Stimulated activated naive CD8-positive, alpha-beta T cell treated with anti-CD3 and anti-CD28 coated beads, Interleukin-15, Interleukin-2, amounts not matched to agents 100 ng/mL and 50 ng/mL, for 24 hours (primary cell): Measurements from ENCODE around the gene TNRC18.

Experiments
- H3K27ac Mint-ChIP-seq: one replicate; pipeline ENCODE4 v1.8.0; 2021; ENCODE audit warnings: mild to moderate bottlenecking, mixed read lengths
- H3K27me3 Mint-ChIP-seq: one replicate; pipeline ENCODE4 v1.8.0; 2021; ENCODE audit warnings: mixed read lengths
- H3K36me3 Mint-ChIP-seq: one replicate; pipeline ENCODE4 v1.8.0; 2021; ENCODE audit warnings: low read depth, mixed read lengths
- H3K4me1 Mint-ChIP-seq: one replicate; pipeline ENCODE4 v1.8.0; 2021; ENCODE audit warnings: low read depth, mixed read lengths
- H3K4me3 Mint-ChIP-seq: one replicate; pipeline ENCODE4 v1.8.0; 2021; ENCODE audit warnings: mild to moderate bottlenecking, mixed read lengths
- H3K9me3 Mint-ChIP-seq: one replicate; pipeline ENCODE4 v1.8.0; 2021; ENCODE audit warnings: mixed read lengths

TNRC18 gene

DNA sequence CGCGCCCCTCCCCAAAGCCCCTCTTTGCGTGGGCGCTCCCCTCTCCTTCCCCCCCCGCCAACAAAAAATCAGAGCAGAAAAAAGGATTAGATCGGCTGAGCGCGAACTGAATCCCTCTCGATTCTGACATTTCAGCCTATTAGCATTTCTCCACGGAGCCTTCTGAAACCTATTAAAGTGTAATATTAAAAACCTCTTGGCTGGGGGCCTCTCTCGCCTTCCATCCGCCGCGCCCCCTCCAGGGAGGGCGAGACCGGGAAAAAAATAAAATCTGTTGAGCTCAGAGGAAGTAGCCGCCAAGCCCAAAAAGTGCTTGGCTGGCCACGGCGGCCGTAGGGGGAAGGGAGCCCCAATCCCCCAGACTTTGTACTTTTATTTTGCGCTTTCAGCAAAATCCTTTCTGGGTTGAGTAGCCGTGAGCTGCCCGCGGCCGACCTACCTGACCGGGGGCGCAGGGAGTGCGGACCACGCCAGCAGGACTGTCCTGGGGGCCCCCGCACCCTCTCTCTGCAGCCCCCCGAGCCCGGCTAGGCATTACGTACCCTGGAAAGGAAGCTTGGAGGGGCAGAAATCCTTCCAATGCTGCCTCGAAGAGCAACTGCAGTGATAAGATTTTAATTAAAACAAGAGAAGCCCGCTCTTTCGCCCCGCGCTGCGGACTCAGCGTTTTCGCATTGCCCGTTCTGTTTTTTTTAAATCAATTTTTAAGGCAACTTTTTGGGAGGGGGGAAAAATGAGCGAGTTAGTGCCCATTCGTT lies 1.3 kb upstream of the TNRC18 start:
- no peaks in the 10 kb centered on the region for H3K36me3 Mint-ChIP-seq
- H3K4me3 Mint-ChIP-seq: peak overlapping the region; percentile 77
- H3K27me3 Mint-ChIP-seq: peaks cover 65% of the 10 kb centered on the region
- peaks cover 55% of the 10 kb centered on the region for H3K4me1 Mint-ChIP-seq
- peak overlapping the region; percentile 68 for H3K27ac Mint-ChIP-seq
- H3K9me3 Mint-ChIP-seq: no peaks in the 10 kb centered on the region

DNA sequence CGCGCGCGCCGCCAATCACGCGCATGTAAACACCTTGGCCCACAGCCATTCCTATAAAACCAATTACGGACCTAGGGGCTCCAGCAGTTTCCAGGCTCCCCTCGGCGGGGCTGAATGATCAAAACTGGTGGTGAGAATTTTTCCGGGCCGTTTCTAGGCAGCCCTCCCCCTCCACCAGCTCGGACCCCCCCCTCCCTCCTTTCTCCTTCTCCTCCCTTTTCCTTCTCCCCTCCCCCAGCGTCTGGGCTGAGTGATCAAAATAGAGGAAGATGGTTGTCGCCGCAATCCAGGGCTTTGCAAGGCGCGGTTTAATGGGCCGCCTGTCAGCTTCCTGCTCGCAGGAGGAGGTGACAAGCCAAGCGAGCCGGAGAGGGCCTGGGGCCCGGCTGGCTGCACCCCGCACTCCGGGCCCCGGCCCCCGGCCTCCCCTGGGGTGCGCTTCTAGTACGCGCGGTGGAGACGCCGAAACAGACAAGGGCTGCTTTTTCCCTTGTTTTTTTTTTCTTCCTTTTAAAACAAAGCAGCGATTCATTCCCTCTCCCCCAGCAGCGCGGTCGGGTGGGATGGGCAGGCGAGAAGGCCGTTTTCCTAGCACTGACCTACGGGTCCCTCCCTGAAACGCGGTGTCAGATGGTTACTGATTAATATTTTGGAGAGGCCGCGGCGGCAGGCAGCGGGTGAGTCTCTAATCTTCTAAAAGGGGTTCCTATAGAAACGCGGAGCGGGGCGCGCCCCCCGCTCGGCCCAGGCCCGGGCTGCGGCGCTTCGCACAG lies 528 bp upstream of the TNRC18 start:
- Mint-ChIP-seq H3K9me3 (no peaks in the 10 kb centered on the region), H3K27ac (peak overlapping the region; percentile 49), H3K27me3 (peaks cover 66% of the 10 kb centered on the region), H3K4me3 (peak overlapping the region; percentile 77), H3K36me3 (no peaks in the 10 kb centered on the region), H3K4me1 (peaks cover 55% of the 10 kb centered on the region)

DNA sequence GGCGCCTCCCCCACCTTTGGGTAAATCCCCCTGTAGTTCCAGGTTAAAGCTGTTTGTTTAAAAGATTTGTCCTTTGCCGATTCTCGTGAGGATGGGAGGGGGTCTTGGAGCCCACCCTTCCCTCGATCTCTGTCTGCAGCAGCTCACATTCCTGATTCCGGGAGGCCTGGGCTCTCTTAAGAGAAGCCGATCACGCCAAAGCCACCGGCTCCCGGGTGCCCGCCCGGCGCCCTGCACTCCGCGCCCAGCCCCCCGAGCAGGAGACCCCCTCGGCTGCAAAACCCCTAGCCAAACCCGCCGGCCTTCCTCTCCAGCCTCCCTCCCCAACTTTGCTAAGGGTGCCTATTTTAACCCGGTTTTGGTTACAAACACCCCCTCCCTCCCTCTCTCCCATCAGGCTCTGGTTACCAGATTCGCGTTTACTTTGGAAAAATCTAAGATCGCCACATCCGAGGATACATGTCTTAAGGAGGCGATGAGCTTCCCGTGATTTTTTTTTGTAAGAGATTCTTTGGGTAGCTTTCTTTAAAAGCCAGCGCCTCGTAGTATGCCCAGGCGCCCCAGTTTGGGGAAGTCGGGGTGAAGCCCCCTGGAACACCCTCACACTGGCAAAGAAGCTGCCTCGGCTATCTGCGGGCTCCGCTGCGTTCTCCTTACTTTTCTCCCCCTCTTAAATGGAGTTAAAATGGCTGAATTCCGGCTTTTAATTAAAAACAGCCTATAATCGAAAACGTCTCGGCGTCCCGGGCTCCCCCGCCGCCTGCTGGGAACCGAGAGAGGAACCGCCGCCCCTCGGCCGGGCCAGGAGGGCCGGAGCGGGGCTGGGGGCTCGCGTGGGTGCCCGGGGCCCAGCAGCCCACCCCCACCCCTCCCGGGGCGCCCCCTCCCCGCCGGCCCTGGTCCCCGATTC lies 983 bp downstream of the TNRC18 start:
- peaks cover 74% of the 10 kb centered on the region for H3K27me3 Mint-ChIP-seq
- no peak overlapping the region for H3K27ac Mint-ChIP-seq
- H3K4me3 Mint-ChIP-seq: peak overlapping the region; percentile 67
- no peaks in the 10 kb centered on the region for H3K36me3 Mint-ChIP-seq
- peaks cover 57% of the 10 kb centered on the region for H3K4me1 Mint-ChIP-seq
- no peaks in the 10 kb centered on the region for H3K9me3 Mint-ChIP-seq

DNA sequence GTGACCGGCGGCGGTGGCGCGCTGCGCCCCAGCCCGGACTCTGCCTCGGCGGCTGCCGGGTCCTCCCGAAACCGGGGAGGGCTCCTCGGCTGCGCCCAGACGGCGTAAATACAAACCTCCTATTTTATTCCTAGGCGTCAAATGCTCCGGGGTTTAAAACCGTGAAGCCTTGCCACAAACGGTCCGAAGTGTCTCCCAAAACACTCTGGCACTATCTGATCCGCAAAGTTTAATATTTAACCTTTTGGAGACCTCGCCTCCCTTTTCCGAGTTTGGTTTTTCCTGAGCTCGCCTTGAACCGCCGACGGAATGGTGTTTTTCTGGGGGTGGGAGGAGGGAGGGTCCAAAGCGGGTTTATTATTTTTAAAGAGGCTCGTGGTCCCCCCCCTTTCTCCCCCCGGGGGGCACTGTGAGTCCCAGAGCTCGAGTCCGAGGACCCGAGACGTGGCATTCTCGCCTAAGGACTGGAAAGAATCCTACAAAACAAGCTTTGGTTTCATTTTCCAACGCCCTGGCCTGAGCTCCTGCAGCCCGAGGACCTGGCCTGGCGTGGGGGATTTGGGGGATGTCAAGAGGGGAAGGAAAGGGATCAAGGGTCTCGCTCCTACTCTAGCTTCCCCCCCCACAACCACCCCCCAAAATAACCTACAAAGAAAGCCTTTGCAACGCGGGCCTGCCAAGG lies 1.8 kb downstream of the TNRC18 start:
- Mint-ChIP-seq H3K9me3 (no peaks in the 10 kb centered on the region), H3K4me1 (peaks cover 52% of the 10 kb centered on the region), H3K36me3 (no peaks in the 10 kb centered on the region), H3K27ac (no peak overlapping the region), H3K27me3 (peaks cover 71% of the 10 kb centered on the region), H3K4me3 (peak overlapping the region; percentile 67)

DNA sequence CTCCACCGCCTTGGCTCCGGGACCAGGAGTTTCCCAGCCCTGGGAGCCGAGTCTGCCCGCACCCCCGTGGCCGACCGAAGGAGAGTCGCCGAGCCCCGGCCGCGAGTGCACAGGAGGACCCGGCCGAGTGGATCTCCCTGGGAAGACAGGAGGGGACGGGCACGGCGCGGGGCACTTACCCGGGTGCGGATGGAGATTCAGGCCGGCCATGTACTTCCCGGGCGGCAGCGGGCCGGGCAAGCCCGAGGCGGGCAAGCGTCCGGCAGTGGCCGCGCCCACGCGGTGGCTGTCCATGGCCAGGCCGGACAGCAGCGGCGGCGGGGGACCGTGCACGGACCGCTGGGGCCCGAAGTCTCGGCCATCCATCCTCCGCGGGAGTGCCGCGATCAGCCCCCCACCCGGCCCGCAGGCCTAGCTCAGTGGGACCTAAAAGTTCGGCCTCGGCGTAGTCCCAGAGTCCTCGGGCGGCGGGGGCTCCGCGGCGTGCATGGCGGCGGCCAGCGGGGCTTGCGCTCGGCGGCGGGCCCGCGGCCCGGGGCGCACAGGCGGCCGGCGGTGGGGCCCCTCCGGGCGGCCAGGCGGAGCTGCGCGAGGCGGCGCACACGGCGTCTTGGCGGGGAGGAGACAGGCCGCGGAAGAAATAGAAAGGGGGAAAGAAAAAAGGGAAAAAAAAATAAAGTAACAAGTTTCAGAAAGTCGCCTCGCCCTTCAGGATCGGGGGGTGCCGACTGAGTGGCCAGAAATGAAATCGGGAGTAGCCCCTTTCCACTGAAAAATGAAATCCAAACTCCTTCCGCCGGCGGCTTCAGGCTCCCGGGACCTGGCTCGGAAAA lies 2.5 kb downstream of the TNRC18 start:
- Mint-ChIP-seq H3K27ac (no peak overlapping the region), H3K4me1 (peaks cover 50% of the 10 kb centered on the region), H3K4me3 (peak overlapping the region; percentile 67), H3K9me3 (no peaks in the 10 kb centered on the region), H3K27me3 (peaks cover 70% of the 10 kb centered on the region), H3K36me3 (no peaks in the 10 kb centered on the region)

DNA sequence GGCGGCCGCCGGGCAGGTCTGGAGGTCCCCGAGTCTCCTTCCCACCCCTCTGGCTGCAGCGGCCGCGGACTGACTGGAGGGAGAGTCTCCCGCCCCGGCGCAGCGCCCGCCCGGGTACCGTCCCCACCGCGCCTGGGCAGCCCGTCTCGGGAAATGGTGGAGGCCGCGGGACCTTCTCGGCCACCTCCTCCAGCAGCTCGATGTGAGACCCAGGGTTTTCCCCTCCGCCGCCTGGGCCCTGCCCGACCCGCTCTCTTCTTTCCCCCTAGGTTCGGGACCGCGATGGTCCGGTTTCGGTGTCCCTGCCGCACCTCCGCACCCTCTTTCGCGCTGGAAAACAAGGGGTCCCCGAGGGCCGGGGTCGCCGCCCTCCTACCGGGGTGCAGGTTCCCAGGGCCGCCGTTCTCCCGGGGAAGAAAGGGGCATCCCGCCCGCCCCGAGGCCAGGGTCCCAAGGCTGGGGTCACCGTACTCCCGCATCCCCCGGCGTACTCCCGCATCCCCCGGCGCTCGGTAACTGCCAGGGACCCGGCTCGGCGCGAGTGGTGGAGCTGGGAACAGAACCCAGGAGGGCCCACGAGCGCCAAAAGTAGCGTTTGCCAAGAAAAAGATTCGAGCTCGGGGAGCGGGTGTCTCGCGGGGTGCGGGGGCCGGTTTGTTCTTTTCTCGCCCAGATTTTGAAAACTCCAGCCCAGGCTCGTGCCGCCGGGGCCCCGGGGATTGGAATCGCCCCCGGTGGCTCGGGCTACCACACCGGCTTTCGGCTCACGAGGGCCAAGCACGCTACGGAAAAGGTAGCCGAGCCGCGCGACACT lies 3.4 kb downstream of the TNRC18 start:
- peak overlapping the region; percentile 60 for H3K4me3 Mint-ChIP-seq
- H3K27me3 Mint-ChIP-seq: peaks cover 62% of the 10 kb centered on the region
- H3K27ac Mint-ChIP-seq: no peak overlapping the region
- peaks cover 42% of the 10 kb centered on the region for H3K4me1 Mint-ChIP-seq
- no peaks in the 10 kb centered on the region for H3K9me3 Mint-ChIP-seq
- H3K36me3 Mint-ChIP-seq: no peaks in the 10 kb centered on the region

DNA sequence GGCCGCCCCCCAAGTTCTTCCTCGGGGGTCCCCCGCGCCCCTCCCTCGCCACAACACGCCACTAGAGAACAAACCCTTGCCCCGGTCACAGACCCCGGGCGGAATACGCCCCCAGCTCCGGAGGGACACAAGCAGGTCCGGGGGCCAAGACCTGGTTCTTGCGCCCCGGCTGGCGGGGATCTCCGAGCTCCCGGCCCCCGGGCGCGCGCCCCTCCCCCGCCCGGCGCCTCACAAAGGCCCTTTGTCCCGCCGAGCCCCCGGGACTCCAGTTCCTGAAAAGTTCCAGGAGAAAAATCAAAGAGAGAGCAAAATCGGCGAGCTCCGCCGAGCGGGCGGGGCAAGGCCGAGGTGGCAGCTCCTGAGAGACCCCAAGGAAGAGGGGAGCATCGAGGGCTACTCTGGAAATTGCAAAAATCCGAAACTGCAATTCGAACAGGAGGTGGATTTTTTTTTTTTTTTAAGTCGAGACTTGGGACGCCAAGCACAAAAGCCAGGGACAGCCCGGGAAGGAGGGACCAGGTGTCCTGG lies 4.0 kb downstream of the TNRC18 start:
- peak overlapping the region; percentile 49 for H3K4me3 Mint-ChIP-seq
- H3K27ac Mint-ChIP-seq: no peak overlapping the region
- H3K36me3 Mint-ChIP-seq: no peaks in the 10 kb centered on the region
- H3K9me3 Mint-ChIP-seq: no peaks in the 10 kb centered on the region
- peaks cover 41% of the 10 kb centered on the region for H3K4me1 Mint-ChIP-seq
- H3K27me3 Mint-ChIP-seq: peaks cover 60% of the 10 kb centered on the region

DNA sequence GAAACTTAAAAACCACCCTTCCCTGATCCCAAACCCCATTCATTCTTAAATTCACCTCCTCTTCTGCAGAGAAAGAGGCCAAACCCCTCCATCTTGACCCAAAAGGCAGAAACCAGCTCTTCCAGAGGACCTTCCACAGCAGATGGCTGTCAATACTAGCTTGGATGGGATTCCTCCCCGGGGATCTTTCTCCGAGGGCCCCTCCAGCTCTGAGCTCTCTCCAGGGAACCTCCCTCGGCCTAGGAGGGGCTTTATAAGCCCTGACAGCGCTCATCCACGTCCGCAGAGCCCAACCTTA lies 5.4 kb downstream of the TNRC18 start:
- Mint-ChIP-seq H3K9me3 (no peaks in the 10 kb centered on the region), H3K4me1 (peaks cover 37% of the 10 kb centered on the region), H3K4me3 (no peak overlapping the region), H3K27ac (no peak overlapping the region), H3K36me3 (no peaks in the 10 kb centered on the region), H3K27me3 (peaks cover 60% of the 10 kb centered on the region)

DNA sequence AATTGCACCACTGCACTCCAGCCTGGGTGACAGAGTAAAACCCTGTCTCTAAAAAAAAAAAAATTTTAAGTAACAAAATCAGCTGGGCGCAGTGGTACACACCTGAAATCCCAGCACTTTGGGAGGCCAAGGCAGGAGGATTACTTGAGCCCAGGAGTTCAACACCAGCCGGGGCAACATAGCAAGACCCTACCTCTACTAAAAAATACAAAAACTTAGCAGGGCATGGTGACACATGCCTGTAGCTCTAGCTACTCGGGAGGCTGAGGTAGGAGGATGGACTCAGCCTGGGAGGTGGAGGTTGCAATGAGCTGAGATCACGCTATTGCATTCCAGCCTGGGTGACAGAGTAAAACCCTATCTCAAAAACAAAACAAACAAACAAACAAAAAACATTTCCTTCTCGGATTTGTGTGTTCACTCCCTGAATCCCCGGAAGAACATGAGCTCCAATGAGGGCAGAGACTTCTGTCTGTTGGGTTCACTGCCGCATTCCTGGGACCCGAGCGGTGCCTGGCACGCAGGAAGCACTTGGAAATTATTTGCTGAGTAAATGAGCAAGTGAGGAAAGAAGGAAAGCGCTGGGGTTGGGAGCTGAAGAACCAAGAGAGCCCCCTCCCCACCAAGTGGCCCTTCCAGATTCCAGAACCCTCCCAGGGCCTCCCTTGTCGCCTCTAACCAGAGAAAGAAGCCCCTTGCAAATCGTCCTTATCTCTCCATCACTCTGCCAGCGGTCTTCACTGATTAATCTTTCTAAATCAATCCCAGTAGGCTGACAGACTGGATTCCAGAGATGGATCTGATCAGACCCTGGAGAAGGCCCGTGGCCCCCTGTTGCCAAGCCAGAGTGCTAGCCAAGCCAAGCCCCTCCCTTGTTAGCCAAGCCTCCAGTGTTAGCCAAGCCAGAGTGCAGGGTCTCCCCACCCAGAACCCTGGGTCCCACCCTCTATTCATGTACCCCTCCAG lies 6.2 kb downstream of the TNRC18 start:
- Mint-ChIP-seq H3K9me3 (no peaks in the 10 kb centered on the region), H3K4me1 (peaks cover 31% of the 10 kb centered on the region), H3K36me3 (no peaks in the 10 kb centered on the region), H3K27ac (no peak overlapping the region), H3K4me3 (no peak overlapping the region), H3K27me3 (peaks cover 56% of the 10 kb centered on the region)

DNA sequence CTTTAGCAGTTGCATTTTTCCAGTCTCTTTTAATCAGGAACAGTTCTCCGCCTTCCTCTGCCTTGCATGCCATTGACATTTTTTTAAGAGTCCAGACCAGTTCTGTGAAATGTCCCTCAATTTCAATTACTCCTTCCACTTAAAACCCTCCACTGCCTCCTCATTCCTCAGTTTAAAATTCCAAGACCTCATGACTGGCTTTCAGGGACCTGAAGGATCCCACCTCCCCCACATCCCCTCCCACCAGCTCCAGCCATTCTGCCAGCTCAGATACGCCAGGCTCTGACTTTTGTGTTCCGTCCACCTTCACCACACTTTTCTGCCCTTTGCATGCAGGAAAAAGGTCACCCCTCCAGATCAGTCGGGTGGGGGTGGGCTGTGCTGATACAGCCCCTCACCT lies 8.7 kb downstream of the TNRC18 start:
- H3K36me3 Mint-ChIP-seq: no peaks in the 10 kb centered on the region
- peaks cover 17% of the 10 kb centered on the region for H3K4me1 Mint-ChIP-seq
- H3K27me3 Mint-ChIP-seq: peaks cover 51% of the 10 kb centered on the region
- H3K27ac Mint-ChIP-seq: no peak overlapping the region
- no peak overlapping the region for H3K4me3 Mint-ChIP-seq
- no peaks in the 10 kb centered on the region for H3K9me3 Mint-ChIP-seq

DNA sequence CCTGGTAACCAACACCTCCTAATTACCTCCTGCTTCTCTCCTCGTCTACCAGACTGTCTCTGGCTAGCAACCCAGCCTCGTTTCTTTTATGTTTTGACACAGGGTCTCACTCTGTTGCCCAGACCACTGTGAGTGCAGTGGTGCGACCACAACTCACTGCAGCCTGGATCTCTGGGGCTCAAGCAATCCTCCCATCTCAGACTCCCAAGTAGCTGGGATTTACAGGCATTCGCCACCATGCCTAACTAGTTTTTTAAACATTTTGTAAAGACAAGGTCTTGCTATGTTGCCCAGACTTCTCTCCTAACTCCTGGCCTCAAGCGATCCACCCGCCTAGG lies 10.2 kb downstream of the TNRC18 start:
- H3K9me3 Mint-ChIP-seq: no peaks in the 10 kb centered on the region
- peaks cover 7% of the 10 kb centered on the region for H3K4me1 Mint-ChIP-seq
- no peaks in the 10 kb centered on the region for H3K36me3 Mint-ChIP-seq
- H3K4me3 Mint-ChIP-seq: no peak overlapping the region
- no peak overlapping the region for H3K27ac Mint-ChIP-seq
- H3K27me3 Mint-ChIP-seq: peaks cover 41% of the 10 kb centered on the region

DNA sequence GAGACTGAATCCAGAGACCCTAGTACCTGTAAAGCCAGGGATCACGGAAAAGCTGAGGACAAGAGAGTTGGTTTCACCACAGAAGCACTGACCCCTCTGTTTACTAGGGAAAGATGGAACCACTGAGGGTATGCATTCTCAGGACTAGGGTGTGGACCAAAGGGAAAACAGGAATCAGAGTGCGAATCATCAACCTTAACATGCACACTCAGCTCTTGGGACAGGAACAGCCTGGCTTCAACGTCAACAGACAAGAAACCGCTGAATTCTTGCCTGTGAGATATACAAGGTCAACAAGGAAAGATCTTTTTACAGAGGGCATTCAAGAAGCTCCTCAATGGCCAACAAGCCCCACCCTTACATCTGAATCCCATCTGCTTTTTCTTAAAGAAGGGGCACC lies 14.9 kb downstream of the TNRC18 start:
- peaks cover 29% of the 10 kb centered on the region for H3K27me3 Mint-ChIP-seq
- no peak overlapping the region for H3K4me3 Mint-ChIP-seq
- H3K4me1 Mint-ChIP-seq: no peaks in the 10 kb centered on the region
- H3K36me3 Mint-ChIP-seq: no peaks in the 10 kb centered on the region
- no peaks in the 10 kb centered on the region for H3K9me3 Mint-ChIP-seq
- H3K27ac Mint-ChIP-seq: no peak overlapping the region
